ENCODE results near the gene KCMF1. TPM values are rescaled to one million over a fixed set of nuclear protein-coding genes. Genes with fewer than 3 reads are reported as not detected.

KCMF1 gene
- total RNA-seq, 1 donor from 2014 or later: 96.6 TPM

- peaks cover 10% of the 10 kb centered on the region for H3K27me3 Mint-ChIP-seq
- H3K9me3 Mint-ChIP-seq: peaks cover 8% of the 10 kb centered on the region
- no peak overlapping the region for H3K27ac Mint-ChIP-seq
Measured at GRCh38 chr2:85083092-85083491, 112.1 kb downstream of the KCMF1 start.

DNA sequence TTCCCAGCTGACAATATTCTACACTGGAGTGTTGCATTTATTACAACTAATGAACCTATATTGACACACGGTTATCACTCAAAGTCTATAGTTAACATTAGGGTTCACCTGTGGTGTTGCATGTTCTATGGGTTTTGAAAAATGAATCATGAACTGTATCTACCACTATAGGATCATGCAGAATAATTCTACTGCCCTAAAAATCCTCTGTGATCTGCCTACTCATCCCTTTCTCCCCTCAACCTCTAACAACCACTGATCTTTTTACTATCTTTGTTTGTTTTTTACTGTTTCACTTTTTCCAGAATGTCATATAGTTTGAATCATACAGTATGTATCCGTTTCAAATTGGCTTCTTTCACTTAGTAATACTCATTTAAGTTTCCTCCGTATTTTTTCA is 114.6 kb downstream of the KCMF1 start:
- intact Hi-C loops (cut with micrococcal nuclease): no loop called here

More at GRCh38 chr2:85083092-85083491, 112.1 kb downstream of the KCMF1 start:
- ChIA-PET CTCF (no interaction called here), POLR2A (no interaction called here)
- ATAC-seq (ENCODE audit: low read depth) (no peak), DNase-seq (no peak)
- intact Hi-C loops (cut with micrococcal nuclease): no loop called here
- TF ChIP-seq, protein P1, sequence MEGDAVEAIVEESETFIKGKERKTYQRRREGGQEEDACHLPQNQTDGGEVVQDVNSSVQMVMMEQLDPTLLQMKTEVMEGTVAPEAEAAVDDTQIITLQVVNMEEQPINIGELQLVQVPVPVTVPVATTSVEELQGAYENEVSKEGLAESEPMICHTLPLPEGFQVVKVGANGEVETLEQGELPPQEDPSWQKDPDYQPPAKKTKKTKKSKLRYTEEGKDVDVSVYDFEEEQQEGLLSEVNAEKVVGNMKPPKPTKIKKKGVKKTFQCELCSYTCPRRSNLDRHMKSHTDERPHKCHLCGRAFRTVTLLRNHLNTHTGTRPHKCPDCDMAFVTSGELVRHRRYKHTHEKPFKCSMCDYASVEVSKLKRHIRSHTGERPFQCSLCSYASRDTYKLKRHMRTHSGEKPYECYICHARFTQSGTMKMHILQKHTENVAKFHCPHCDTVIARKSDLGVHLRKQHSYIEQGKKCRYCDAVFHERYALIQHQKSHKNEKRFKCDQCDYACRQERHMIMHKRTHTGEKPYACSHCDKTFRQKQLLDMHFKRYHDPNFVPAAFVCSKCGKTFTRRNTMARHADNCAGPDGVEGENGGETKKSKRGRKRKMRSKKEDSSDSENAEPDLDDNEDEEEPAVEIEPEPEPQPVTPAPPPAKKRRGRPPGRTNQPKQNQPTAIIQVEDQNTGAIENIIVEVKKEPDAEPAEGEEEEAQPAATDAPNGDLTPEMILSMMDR (IDR thresholded peaks at IDR 0.05): no peak
- Mint-ChIP-seq H3K36me3 (ENCODE audit: low read depth) (peaks cover 2% of the 10 kb centered on the region), H3K4me3 (no peak overlapping the region), H3K4me1 (peaks cover 6% of the 10 kb centered on the region)

GRCh38 chr2:85087541-85087940 is 116.6 kb downstream of the KCMF1 start:
- no peak for ATAC-seq (ENCODE audit: low read depth)
- intact Hi-C loops (cut with micrococcal nuclease): no loop called here
- DNase-seq: no peak
- Mint-ChIP-seq H3K27ac (no peak overlapping the region), H3K9me3 (peaks cover 6% of the 10 kb centered on the region), H3K27me3 (peaks cover 22% of the 10 kb centered on the region), H3K4me1 (no peaks in the 10 kb centered on the region), H3K36me3 (ENCODE audit: low read depth) (no peaks in the 10 kb centered on the region), H3K4me3 (no peak overlapping the region)
- TF ChIP-seq, protein P1 (IDR thresholded peaks at IDR 0.05): no peak
- ChIA-PET POLR2A (no interaction called here), CTCF (no interaction called here)

More for the DNA sequence above, 114.6 kb downstream of the KCMF1 start:
- ChIA-PET CTCF (no interaction called here), POLR2A (no interaction called here)
- peaks cover 2% of the 10 kb centered on the region for H3K36me3 Mint-ChIP-seq (ENCODE audit: low read depth)
- H3K27ac Mint-ChIP-seq: no peak overlapping the region
- no peak for ATAC-seq (ENCODE audit: low read depth)
- H3K9me3 Mint-ChIP-seq: peaks cover 8% of the 10 kb centered on the region
- H3K4me3 Mint-ChIP-seq: no peak overlapping the region
- DNase-seq: no peak
- H3K4me1 Mint-ChIP-seq: peaks cover 6% of the 10 kb centered on the region
- TF ChIP-seq, protein P1 (IDR thresholded peaks at IDR 0.05): no peak
- peaks cover 25% of the 10 kb centered on the region for H3K27me3 Mint-ChIP-seq

DNA sequence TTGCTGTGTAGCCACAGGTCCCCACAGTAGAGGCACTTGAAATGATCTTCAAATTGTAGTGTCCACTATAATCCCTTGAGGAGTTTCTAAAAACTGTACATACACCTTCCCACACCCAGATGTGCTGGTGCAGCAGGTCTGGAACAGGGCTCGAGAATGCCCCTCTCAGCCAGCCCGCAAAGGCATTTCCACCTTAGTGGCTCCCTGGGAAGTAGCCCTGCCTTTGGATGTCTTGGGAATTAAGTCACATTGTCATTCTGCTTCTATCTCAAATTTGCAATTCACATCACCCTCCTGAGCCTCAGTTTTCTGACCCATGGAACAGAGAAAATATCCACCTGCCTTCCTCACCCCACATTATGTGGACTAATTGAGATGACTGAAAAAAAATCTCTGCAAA is 118.0 kb downstream of the KCMF1 start:
- CTCF ChIA-PET: no interaction called here
- DNase-seq: no peak
- Mint-ChIP-seq H3K4me1 (no peaks in the 10 kb centered on the region), H3K36me3 (ENCODE audit: low read depth) (no peaks in the 10 kb centered on the region), H3K27ac (no peak overlapping the region), H3K4me3 (no peak overlapping the region), H3K9me3 (peaks cover 2% of the 10 kb centered on the region), H3K27me3 (peaks cover 20% of the 10 kb centered on the region)
- POLR2A ChIA-PET: no interaction called here
- ATAC-seq (ENCODE audit: low read depth): no peak
- TF ChIP-seq, protein P1 (IDR thresholded peaks at IDR 0.05): no peak
- intact Hi-C loops (cut with micrococcal nuclease): no loop called here

- TF ChIP-seq, protein P1 (IDR thresholded peaks at IDR 0.05): no peak
- ChIA-PET CTCF (no interaction called here), POLR2A (no interaction called here)
- peaks cover 20% of the 10 kb centered on the region for H3K27me3 Mint-ChIP-seq
- DNase-seq (no peak), ATAC-seq (ENCODE audit: low read depth) (no peak)
- H3K27ac Mint-ChIP-seq: no peak overlapping the region
- H3K4me3 Mint-ChIP-seq: no peak overlapping the region
- peaks cover 2% of the 10 kb centered on the region for H3K9me3 Mint-ChIP-seq
- no peaks in the 10 kb centered on the region for H3K4me1 Mint-ChIP-seq
- intact Hi-C loops (cut with micrococcal nuclease): no loop called here
- no peaks in the 10 kb centered on the region for H3K36me3 Mint-ChIP-seq (ENCODE audit: low read depth)
Measured at GRCh38 chr2:85089585-85089984, 118.6 kb downstream of the KCMF1 start.
